ENCODE results near the gene TRAPPC3L.

GRCh38 chr6:116476002-116476678 lies 69.3 kb downstream of the TRAPPC3L start:
- TF ChIP-seq CTCF (IDR thresholded peaks at IDR 0.05) (no peak), POLR2A (IDR thresholded peaks at IDR 0.05) (no peak)

Data from body of pancreas (tissue), 4 donors.